ENCODE measurements around the gene RAB13.

The RAB13 gene

GRCh38 chr1:153959454-153959853 is 26.7 kb downstream of the RAB13 start:
- TF ChIP-seq CTCF (IDR thresholded peaks at IDR 0.05) = no peak
- no peak for DNase-seq (ENCODE audit: low spot score)
- H3K4me3 ChIP-seq = no peak overlapping the region

GRCh38 chr1:153958961-153959260 is 27.2 kb downstream of the RAB13 start:
- no peak for DNase-seq (ENCODE audit: low spot score)
- H3K4me3 ChIP-seq = peak overlapping the region; percentile 91
- peak overlapping the region; percentile 79 to 96 for H3K27ac ChIP-seq
- no peak for TF ChIP-seq CTCF (IDR thresholded peaks at IDR 0.05)

More at GRCh38 chr1:153959454-153959853, 26.7 kb downstream of the RAB13 start:
- H3K27ac ChIP-seq = peak overlapping the region; percentile 79 to 96

- peak; percentile 99 for DNase-seq (ENCODE audit: low spot score)
- TF ChIP-seq CTCF (IDR thresholded peaks at IDR 0.05) = no peak
Measured at GRCh38 chr1:153958111-153958960, 27.8 kb downstream of the RAB13 start, which contains the start of gene CRTC2. Gene CRTC2, minus strand, starts transcription at chr1:153958612. Its CDS starts 115 bp downstream, at chr1:153958497.

GRCh38 chr1:153957744-153958110 is 28.4 kb downstream of the RAB13 start:
- peak overlapping the region; percentile 91 for H3K4me3 ChIP-seq
- H3K27ac ChIP-seq = peak overlapping the region; percentile 79 to 96
- no peak for DNase-seq (ENCODE audit: low spot score)
- TF ChIP-seq CTCF (IDR thresholded peaks at IDR 0.05) = no peak

More at GRCh38 chr1:153958111-153958960, 27.8 kb downstream of the RAB13 start, which contains the start of gene CRTC2:
- peak within 1 kb of the TSS; percentile 91 for H3K4me3 ChIP-seq
- H3K27ac ChIP-seq = peak within 1 kb of the TSS; percentile 79 to 96

DNA sequence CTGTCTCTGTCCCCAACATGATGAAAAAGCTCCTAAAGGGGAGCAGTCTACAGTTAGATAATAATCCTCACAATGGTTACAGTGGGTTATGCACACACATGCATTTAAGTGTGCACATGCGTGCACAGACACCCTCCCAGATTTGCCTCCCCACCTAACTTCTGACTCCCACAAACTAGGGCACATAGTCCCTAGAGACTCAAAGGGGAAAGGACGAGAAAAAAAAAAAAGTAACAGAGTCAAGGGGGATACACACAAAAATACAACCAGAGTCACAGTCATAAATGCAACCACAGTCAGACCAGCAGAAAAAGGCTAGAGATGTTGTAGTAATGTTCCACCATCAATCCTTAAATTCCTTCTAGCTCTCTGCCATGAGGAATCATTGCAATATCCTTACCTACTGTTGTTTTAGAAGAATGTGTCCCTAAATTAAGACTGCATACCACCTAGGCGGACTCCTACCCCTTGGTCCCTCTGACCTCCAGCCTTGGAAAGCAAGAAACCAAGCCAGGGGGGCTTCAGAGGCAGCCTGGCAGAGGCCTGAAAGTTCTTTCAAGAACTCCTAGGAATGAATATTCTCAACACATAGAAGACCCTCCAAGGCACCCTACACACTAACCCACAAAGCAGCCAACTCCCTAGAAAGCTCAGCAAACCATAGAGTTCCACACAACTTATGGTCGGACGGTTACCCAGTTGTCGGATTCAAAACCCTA is 29.0 kb downstream of the RAB13 start:
- TF ChIP-seq CTCF (IDR thresholded peaks at IDR 0.05) = no peak
- Histone ChIP-seq H3K27ac (peak overlapping the region; percentile 79 to 96), H3K4me3 (peak overlapping the region; percentile 91)
- no peak for DNase-seq (ENCODE audit: low spot score)

GRCh38 chr1:153954826-153955225 is 31.3 kb downstream of the RAB13 start:
- H3K4me3 ChIP-seq = no peak overlapping the region
- no peak overlapping the region for H3K27ac ChIP-seq
- TF ChIP-seq CTCF (IDR thresholded peaks at IDR 0.05) = no peak
- DNase-seq (ENCODE audit: low spot score) = no peak

Measured in coronary artery (tissue), 2 donors.